Subcutaneous adipose tissue (tissue), 4 donors: ENCODE measurements around the gene ITPK1. TPM values are rescaled to one million over a fixed set of nuclear protein-coding genes. Genes with fewer than 3 reads are reported as not detected.

Experiments
- total RNA-seq, 4 donors: library from RNA; depleted of rRNA; stranded (reverse); fragments of >200 nt; gene quantifications; one replicate each; pipeline ENCODE4 v1.1.0, GENCODE V29; 2016
- TF ChIP-seq, protein P1 (sequence below): fragments of 450-650 bp; IDR thresholded peaks from one replicate; pipeline ENCODE4 v1.5.1; 2016; ENCODE audit warnings: low read depth, mild to moderate bottlenecking, control low read depth, antibody characterized with exemption, moderate library complexity

ITPK1 gene
- total RNA-seq, 4 donors from 2014 or later = 53.4 to 109 (median 60.3) TPM

DNA sequence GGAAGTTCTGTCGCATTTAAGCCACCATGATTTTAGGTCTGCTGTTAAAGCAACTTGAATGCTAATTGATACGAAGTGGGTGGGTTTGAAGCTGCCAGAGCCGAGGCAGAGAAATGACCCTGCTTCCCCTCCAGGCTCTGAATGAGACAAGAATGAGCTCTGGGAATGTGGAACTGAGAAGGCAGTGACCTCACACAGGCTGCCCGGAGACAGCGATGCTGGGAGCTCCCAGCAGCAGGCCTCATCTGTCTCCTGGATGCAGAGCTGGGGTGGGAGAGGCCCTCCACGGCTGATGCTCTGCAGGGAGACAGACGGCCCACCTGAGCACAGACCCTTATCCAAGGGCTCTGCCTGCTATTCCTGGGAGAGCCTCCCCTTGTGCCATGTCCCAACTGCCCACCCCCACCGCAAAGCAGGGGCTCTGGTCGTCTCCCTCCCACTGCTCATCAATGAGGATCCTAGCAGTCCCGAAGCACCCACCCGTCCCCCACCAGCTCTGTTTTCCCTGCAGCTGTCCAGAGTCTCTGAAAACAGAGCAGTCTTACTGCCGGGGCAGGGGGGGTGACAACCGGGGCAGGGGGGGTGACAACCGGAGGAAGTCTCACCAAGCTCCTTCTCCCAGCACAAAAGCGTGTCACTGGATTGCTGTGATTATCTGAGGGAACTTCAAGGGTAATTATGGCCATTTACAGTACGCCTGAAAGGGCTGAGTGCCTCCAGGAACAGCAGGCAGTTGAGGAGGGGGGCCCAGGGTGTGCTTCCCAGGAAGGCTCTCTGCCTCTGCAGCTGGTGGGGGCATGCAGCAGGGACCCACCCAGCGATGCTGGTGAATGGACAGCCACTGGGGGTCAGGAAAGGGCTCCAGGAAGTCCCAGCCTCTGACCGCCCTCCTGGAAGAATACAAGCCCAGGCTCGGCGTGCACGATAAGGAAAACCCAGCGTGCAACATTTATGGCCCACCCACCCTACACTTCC, 125.0 kb downstream of the ITPK1 start:
- TF ChIP-seq, protein P1, sequence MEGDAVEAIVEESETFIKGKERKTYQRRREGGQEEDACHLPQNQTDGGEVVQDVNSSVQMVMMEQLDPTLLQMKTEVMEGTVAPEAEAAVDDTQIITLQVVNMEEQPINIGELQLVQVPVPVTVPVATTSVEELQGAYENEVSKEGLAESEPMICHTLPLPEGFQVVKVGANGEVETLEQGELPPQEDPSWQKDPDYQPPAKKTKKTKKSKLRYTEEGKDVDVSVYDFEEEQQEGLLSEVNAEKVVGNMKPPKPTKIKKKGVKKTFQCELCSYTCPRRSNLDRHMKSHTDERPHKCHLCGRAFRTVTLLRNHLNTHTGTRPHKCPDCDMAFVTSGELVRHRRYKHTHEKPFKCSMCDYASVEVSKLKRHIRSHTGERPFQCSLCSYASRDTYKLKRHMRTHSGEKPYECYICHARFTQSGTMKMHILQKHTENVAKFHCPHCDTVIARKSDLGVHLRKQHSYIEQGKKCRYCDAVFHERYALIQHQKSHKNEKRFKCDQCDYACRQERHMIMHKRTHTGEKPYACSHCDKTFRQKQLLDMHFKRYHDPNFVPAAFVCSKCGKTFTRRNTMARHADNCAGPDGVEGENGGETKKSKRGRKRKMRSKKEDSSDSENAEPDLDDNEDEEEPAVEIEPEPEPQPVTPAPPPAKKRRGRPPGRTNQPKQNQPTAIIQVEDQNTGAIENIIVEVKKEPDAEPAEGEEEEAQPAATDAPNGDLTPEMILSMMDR = no peak

DNA sequence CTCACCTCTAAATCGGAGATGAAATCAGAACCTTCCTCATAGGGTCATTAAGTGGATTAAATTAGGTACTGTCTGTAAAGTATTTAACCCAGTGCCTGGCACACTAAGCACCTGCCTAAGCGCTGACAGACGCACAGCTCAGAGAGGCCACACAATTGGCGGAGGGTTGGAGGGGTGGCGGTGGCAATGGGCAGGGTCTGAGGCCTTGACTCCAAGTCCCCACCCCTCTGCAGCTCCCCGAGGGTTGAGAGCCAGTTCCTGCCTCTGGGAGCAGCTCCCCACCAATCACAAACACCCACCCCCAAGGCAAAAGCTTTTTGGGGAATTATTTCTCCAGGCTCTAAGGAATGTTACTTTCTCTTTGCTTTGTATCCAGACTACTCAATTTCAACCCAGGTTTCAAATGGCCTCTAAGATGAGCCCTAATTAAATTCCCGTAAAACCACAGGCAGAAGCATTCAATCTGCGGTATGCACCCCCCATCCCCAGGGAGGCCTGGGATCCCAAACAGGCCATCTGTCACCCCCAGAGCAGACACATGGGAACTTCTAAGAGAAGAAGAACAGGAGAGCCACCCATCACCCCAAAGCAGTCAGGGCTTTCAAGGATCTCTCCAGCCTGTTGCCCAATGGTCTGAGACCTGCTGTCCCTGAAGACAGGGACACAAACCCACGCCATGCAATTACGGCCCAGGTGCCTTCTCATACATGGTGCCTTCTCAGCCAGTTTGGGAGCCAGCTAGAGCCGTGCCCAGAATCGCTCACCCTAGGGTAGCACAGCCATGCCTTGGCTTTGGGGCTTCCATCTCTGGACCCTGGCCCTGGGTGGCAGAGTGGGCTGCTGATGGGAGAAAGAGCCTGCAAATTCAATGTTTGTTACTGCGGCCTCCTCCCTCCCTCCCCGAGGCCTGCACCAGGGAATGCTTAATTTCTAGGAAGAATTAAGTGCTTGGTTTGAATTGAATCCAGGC, 126.7 kb downstream of the ITPK1 start:
- TF ChIP-seq, protein P1 = no peak

DNA sequence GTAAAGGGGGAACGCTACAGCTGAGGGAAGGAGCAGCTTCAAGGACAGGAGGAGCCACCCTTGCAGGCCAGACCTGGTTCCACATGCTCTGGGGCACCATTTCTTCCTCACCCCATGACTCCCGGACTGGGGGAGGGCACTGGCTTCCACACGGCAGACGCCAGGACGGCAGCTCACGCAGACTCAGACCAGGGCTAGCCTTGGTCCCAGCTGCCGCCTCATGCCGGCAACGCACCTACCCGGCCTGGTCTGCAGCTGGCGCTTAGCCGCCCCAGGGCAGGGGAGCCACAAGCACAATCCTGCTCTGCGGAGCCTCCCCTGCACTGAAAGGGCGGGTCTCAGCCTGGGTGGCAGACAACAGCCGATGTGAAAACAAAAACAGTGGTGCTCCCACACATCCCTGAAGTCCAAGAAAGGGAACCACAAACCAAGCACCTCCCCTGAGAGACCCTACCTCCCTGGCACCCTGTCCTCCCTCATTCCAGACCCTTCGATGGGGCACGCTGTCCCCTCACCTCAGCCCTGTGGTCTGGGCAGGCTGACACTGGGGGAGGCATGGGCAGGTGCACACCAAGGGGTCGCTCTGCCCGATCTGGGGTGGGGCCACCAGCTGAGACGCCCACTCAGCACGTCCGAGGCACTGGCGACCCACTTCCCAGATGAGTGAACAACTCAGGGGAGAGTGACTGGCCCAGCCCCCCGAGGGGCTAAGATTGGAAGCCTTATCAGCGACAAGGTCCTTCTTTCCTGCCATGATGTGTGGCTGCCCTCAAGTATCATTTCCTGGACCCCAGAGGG, 127.8 kb downstream of the ITPK1 start:
- TF ChIP-seq, protein P1 = no peak

DNA sequence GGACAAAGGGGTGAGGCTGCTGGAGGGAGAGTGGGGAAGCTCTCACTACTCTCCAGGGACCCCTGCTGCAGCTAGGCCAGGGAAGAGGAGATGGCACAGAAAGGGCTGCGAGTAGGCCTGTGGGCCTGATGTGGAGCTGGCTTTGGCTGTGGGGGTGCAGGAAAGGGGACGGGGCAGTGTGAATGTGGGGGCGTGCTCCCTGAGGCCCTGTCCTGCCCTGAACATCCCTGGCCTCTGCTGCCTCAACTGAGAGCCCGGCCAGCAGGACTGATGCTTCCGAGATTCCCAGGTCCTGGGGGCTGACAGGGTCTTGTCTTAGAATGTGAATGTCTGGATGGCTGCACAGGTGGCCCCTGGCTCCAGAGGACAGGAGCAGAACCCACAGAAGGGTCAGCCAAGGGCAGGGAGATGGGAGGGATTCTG, 128.6 kb downstream of the ITPK1 start:
- TF ChIP-seq, protein P1 = no peak

DNA sequence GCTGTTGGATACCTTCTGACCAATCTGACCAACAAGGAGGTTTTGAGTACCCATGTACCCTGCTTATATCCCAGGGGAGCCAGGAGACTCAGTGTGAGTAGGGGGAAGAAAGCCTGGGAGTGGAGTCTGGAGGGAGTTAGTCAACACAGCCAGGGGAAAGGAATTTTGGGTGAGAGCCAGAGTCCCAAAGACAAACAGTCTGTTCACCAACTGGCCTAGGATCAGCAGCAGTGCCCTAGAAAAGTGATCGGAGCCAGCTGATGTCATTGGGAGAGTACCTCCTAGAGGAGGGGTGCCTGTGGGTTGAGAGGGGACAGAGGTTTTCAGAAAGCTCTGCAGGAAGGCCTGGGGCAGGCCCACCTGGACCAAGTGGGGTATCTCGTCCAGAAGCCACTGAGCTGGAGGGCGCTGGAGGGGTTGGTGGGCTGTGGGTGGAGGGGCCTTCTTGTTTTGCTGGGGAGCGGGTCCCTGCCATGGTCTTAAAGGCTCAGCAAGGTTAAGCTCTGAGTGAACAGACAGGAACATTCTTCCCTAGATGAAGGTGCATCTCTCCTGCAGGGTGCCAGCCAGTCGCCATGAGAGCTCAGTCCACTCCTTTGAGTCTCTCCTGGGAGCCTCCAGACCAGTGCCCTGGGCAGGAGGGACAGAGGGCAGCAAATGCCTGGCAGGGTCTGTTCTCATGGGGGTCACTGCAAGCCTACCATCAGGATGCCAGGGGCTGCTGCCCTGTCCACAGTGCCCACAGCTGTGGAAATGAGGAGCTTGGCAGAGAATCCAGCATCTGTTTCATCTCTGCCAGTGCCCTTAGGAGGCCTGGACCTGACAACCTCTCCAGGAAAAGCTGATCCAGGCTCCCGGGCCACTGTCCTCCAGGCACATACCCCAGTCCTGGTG, 129.2 kb downstream of the ITPK1 start:
- TF ChIP-seq, protein P1 = no peak

DNA sequence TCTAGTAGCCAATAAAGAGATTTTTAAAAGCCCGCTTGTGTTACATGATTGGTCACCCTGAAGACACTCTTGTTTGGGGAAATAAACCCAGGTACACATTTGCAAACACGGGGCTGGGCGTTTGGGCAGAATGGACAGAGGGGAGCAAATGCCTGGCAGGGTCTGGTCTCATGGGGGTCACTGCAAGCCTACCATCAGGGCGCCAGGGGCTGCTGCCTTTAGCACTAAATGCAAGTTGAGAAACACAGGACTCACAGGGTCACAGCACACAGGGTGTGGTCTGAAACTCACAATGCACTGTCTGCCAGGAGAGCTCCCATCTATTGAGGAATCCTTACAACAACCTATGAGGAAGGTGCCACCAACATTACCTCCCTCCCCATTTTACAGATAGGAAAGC, 130.2 kb downstream of the ITPK1 start:
- TF ChIP-seq, protein P1 = no peak
